Lung (tissue), 12 donors: ENCODE data around the gene PTPRU. TPM values are rescaled to one million over a fixed set of nuclear protein-coding genes. Genes with fewer than 3 reads are reported as not detected.

ENCODE experiments used
- ATAC-seq: fragments of 200-7000 bp; cut with Tn5 transposase; one replicate; pipeline ENCODE4 v1.9.1; 2020; ENCODE audit warnings: moderate number of reproducible peaks; ENCODE audit not compliant: insufficient read depth, low FRiP score
- DNase-seq, 3 donors: peaks; one replicate each; pipeline ENCODE4 v3.0.0-alpha.2; 2013 to 2017
- H3K27ac ChIP-seq, 2 donors: one replicate each; pipeline ENCODE4 v1.5.1; 2013; ENCODE audit warnings: mild to moderate bottlenecking in 2 of 2, moderate library complexity in 2 of 2, control low read depth in 1 of 2, inconsistent platforms in 1 of 2, low read depth in 1 of 2, low read length in 1 of 2
- H3K27me3 ChIP-seq, 3 donors: one replicate each; pipeline ENCODE4 v1.5.1; 2013; ENCODE audit warnings: low read length in 2 of 3; ENCODE audit not compliant: control insufficient read depth in 3 of 3, insufficient read depth in 3 of 3
- H3K36me3 ChIP-seq, 4 donors: one replicate each; pipeline ENCODE4 v1.5.1; 2013; ENCODE audit warnings: low read length in 4 of 4, mild to moderate bottlenecking in 1 of 4, moderate library complexity in 1 of 4; ENCODE audit not compliant: control insufficient read depth in 4 of 4, insufficient read depth in 4 of 4
- H3K4me1 ChIP-seq, 5 donors: one replicate each; pipeline ENCODE4 v1.5.1; 2013; ENCODE audit warnings: low read length in 5 of 5, mild to moderate bottlenecking in 2 of 5, moderate library complexity in 1 of 5; ENCODE audit not compliant: control insufficient read depth in 5 of 5, insufficient read depth in 5 of 5
- H3K4me3 ChIP-seq: one replicate; pipeline ENCODE4 v1.5.1; 2013; ENCODE audit warnings: mild to moderate bottlenecking, control low read depth, moderate library complexity
- H3K9ac ChIP-seq, 2 donors: one replicate each; pipeline ENCODE4 v1.5.1; 2013; ENCODE audit warnings: low read length in 2 of 2, control low read depth in 1 of 2; ENCODE audit not compliant: insufficient read depth in 1 of 2
- H3K9me3 ChIP-seq, 4 donors: one replicate each; pipeline ENCODE4 v1.5.1; 2013; ENCODE audit warnings: low read length in 3 of 4, mild to moderate bottlenecking in 1 of 4, moderate library complexity in 1 of 4; ENCODE audit not compliant: control insufficient read depth in 4 of 4, insufficient read depth in 3 of 4
- WGBS, 2 donors: extraction: QIAGEN DNeasy Blood & Tissue Kit; methylation state at CpG; one replicate each; pipeline ENCODE4 v1.1.7; 2013; 5-methylcytosine and 5-hydroxymethylcytosine counted together
- polyA plus RNA-seq, 2 donors: library from polyadenylated mRNA; stranded (reverse); fragments of 200-250 nt; gene quantifications; one replicate each; pipeline ENCODE4 v1.2.1, GENCODE V29; 2013
- total RNA-seq, 2 donors: library from RNA; depleted of rRNA in 1 of 2; stranded (reverse); fragments of >200 nt in 1 of 2; gene quantifications; one replicate each; pipeline ENCODE4 v1.2.1, GENCODE V29; 2014 to 2021
- TF ChIP-seq, protein P1 (sequence below): IDR thresholded peaks from 2 replicates; pipeline ENCODE4 v1.5.1; 2012; ENCODE audit warnings: mild to moderate bottlenecking; ENCODE audit errors: control extremely low read depth, extremely low read depth
- donor health status: control.
- donor health status: control.
- donor health status: Bipolar disorder and iron deficiency.
- donor health status: healthy.
- donor health status: DM: yes; HTN: yes; CAD: no.

PTPRU gene
- total and polyA plus RNA-seq, 4 donors = 22.6 to 55.3 (median 32.9) TPM

DNA sequence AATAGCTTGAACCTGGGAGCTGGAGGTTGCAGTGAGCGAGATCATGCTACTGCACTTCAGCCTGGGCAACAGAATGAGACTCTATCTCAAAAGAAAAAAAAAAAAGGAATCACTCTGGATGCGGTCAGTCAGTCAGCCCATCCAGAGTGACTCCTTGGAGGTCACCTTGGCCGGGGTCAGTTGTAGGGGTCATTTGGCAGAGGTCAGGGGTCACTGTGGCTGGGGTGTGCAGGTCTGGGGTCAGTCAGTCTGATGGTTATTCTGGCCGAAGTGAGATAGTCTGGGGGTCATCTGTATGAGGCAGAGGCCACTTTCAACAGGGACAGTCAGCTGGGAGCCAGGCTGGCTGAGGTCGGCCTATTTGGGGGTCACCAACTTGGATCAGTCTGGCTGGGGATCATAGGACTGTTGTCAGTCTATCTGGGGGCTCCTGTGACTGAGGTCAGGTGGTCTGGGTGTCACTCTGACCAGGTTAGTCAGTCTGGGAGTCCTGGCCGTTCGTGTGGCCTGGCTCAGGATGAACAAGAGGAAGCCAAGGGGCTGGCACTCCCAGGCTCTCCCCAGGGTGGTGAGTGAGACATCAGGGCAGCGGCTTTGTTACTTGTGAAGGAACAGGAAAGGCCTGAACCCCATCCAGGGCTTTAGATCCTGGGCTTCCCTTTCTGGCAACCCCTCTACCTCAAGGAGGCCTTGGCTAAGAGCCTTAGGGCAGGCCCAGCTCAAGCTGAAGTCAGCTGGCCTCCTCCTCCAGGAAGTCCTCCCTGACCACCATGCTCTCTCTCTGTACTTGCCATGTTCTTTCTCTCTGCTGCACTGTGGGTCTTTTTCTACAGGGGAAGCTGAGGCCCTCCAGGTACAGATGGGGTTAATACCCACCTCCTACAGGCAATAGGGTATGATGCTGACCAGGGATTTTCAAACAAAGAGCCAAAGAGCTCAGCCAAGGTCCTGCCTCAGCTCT, 15.1 kb downstream of the PTPRU start:
- TF ChIP-seq, protein P1, sequence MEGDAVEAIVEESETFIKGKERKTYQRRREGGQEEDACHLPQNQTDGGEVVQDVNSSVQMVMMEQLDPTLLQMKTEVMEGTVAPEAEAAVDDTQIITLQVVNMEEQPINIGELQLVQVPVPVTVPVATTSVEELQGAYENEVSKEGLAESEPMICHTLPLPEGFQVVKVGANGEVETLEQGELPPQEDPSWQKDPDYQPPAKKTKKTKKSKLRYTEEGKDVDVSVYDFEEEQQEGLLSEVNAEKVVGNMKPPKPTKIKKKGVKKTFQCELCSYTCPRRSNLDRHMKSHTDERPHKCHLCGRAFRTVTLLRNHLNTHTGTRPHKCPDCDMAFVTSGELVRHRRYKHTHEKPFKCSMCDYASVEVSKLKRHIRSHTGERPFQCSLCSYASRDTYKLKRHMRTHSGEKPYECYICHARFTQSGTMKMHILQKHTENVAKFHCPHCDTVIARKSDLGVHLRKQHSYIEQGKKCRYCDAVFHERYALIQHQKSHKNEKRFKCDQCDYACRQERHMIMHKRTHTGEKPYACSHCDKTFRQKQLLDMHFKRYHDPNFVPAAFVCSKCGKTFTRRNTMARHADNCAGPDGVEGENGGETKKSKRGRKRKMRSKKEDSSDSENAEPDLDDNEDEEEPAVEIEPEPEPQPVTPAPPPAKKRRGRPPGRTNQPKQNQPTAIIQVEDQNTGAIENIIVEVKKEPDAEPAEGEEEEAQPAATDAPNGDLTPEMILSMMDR = no peak
- Histone ChIP-seq H3K27ac (no peak overlapping the region), H3K9me3 (peaks cover 0 to 3% (median 0%) of the 10 kb centered on the region in 4 donors), H3K36me3 (peaks cover 0 to 1% (median 0%) of the 10 kb centered on the region in 4 donors), H3K27me3 (no peaks in the 10 kb centered on the region), H3K9ac (no peak overlapping the region), H3K4me1 (peaks cover 0 to 28% (median 2%) of the 10 kb centered on the region in 5 donors), H3K4me3 (no peak overlapping the region)
- DNase-seq (no peak), ATAC-seq (no peak)
- 81 to 85% methylated on average over 8 of the region's 8 CpGs for WGBS, 2 donors

DNA sequence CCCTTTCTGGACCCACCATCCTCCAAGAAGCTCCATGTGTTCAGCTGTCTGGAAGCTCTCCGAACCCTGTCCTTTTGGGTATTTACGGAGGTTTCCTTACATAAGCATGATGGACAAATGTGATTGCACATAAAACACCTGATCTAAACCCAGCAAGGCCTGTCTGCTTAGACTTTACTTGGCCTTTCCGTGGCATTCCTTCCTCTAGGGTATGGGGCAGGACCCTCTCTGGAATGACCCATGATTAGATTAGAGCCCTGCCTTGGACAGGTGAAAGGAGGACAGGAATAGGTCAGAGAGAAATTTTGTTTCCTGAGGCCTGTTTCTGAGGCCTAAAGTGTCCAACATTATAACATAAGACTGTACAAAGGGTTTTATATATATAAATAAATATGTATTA, 16.9 kb downstream of the PTPRU start:
- Histone ChIP-seq H3K27me3 (no peaks in the 10 kb centered on the region), H3K36me3 (peaks cover 0 to 1% (median 0%) of the 10 kb centered on the region in 4 donors), H3K4me3 (no peak overlapping the region), H3K4me1 (peaks cover 0 to 41% (median 6%) of the 10 kb centered on the region in 5 donors), H3K9me3 (no peaks in the 10 kb centered on the region), H3K27ac (no peak overlapping the region), H3K9ac (no peak overlapping the region)
- TF ChIP-seq, protein P1 = no peak
- ATAC-seq (no peak), DNase-seq (no peak)
- 93 to 95% methylated on average over 3 of the region's 3 CpGs for WGBS, 2 donors

DNA sequence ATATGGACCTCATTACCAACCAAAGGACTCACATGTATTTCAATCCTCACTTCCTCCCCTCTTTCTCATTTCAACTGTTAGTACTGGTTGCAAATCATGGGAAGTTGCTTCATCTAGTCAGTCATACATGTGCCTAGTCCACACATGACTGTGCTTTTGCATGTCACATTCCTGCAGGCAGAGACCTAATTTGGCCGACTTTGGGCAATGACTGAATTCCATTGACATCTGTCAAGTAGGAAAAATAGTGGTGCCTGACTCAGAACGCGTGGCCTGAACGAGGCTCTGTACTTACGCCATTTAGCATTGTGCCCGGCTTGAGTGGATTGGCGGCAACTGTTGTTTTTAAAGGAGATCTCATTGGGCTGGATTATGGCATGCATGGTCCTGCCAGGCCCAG, 18.0 kb downstream of the PTPRU start:
- Histone ChIP-seq H3K27ac (no peak overlapping the region), H3K9me3 (no peaks in the 10 kb centered on the region), H3K27me3 (peaks cover 0 to 3% (median 3%) of the 10 kb centered on the region in 3 donors), H3K4me3 (no peak overlapping the region), H3K4me1 (peaks cover 0 to 36% (median 6%) of the 10 kb centered on the region in 5 donors), H3K9ac (no peak overlapping the region), H3K36me3 (no peaks in the 10 kb centered on the region)
- DNase-seq (no peak), ATAC-seq (no peak)
- 82 to 89% methylated on average over 7 of the region's 7 CpGs for WGBS, 2 donors
- TF ChIP-seq, protein P1 = no peak
